ENCODE measurements around the gene SPCS1.

DNA sequence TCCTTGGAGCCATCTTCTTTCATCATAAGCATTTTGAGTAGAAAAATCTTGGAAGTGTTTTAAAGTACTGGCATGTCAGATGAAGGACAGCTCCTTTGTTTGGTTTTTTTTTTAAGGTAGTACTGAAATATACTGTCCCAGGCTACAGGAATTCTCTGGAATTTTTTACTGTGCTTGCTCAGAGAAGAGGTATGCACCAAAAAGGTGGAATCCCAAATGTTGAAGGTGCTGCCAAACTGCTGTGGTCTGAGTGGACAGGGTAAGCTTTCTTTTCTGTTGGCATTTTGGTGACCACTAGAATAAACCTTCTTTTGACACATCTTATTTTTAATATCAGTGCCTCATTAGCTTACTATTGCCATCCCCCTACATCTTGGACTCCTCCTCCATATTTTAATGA lies 12.8 kb upstream of the SPCS1 start:
- TF ChIP-seq, protein P1, sequence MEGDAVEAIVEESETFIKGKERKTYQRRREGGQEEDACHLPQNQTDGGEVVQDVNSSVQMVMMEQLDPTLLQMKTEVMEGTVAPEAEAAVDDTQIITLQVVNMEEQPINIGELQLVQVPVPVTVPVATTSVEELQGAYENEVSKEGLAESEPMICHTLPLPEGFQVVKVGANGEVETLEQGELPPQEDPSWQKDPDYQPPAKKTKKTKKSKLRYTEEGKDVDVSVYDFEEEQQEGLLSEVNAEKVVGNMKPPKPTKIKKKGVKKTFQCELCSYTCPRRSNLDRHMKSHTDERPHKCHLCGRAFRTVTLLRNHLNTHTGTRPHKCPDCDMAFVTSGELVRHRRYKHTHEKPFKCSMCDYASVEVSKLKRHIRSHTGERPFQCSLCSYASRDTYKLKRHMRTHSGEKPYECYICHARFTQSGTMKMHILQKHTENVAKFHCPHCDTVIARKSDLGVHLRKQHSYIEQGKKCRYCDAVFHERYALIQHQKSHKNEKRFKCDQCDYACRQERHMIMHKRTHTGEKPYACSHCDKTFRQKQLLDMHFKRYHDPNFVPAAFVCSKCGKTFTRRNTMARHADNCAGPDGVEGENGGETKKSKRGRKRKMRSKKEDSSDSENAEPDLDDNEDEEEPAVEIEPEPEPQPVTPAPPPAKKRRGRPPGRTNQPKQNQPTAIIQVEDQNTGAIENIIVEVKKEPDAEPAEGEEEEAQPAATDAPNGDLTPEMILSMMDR (IDR thresholded peaks at IDR 0.05), result no peak
- TF ChIP-seq POLR2A (IDR thresholded peaks at IDR 0.05), result no peak
